Fibroblast of skin of right biceps (primary cell): ENCODE measurements around the gene MEGF9.
"Not testable (repeated sequence)": the region's sequence is repeated elsewhere in the genome, so short reads cannot be mapped to it uniquely, and the experiment has no call there.

Experiments used
- DNase-seq: peaks from one replicate; pipeline ENCODE4 v3.0.0-alpha.2; 2013

The MEGF9 gene

GRCh38 chr9:120570296-120570695, 144.0 kb downstream of the MEGF9 start:
- DNase-seq: no peak

- no peak for DNase-seq
Observed at GRCh38 chr9:120569556-120569955, 144.7 kb downstream of the MEGF9 start.

- no peak for DNase-seq
Observed at GRCh38 chr9:120568816-120569215, 145.5 kb downstream of the MEGF9 start.

- no peak for DNase-seq
Observed at GRCh38 chr9:120567874-120568273, 146.4 kb downstream of the MEGF9 start.

GRCh38 chr9:120567081-120567480, 147.2 kb downstream of the MEGF9 start:
- no peak for DNase-seq

GRCh38 chr9:120564589-120564988, 149.7 kb downstream of the MEGF9 start:
- DNase-seq: no peak

GRCh38 chr9:120562861-120563443, 151.3 kb downstream of the MEGF9 start:
- DNase-seq: no peak

GRCh38 chr9:120561709-120562108, 152.6 kb downstream of the MEGF9 start:
- no peak for DNase-seq

GRCh38 chr9:120559546-120559945, 154.7 kb downstream of the MEGF9 start:
- no peak for DNase-seq

GRCh38 chr9:120558454-120558853, 155.8 kb downstream of the MEGF9 start:
- no peak for DNase-seq

- DNase-seq: no peak
Observed at GRCh38 chr9:120557205-120557604, 157.1 kb downstream of the MEGF9 start.

- DNase-seq: no peak
Observed at GRCh38 chr9:120556775-120557174, 157.5 kb downstream of the MEGF9 start.

GRCh38 chr9:120555839-120556238, 158.4 kb downstream of the MEGF9 start:
- no peak for DNase-seq

- DNase-seq: not testable (repeated sequence)
Observed at GRCh38 chr9:120552210-120552704, 162.0 kb downstream of the MEGF9 start.
